NAMALWA (cell line): ENCODE data around the gene TPSAB1.
"Not testable (repeated sequence)": the region's sequence is repeated elsewhere in the genome, so short reads cannot be mapped to it uniquely, and the experiment has no call there.

Experiments used
- DNase-seq: peaks from one replicate; pipeline ENCODE4 v3.0.0-alpha.2; 2015; ENCODE audit warnings: low spot score

TPSAB1 gene

DNA sequence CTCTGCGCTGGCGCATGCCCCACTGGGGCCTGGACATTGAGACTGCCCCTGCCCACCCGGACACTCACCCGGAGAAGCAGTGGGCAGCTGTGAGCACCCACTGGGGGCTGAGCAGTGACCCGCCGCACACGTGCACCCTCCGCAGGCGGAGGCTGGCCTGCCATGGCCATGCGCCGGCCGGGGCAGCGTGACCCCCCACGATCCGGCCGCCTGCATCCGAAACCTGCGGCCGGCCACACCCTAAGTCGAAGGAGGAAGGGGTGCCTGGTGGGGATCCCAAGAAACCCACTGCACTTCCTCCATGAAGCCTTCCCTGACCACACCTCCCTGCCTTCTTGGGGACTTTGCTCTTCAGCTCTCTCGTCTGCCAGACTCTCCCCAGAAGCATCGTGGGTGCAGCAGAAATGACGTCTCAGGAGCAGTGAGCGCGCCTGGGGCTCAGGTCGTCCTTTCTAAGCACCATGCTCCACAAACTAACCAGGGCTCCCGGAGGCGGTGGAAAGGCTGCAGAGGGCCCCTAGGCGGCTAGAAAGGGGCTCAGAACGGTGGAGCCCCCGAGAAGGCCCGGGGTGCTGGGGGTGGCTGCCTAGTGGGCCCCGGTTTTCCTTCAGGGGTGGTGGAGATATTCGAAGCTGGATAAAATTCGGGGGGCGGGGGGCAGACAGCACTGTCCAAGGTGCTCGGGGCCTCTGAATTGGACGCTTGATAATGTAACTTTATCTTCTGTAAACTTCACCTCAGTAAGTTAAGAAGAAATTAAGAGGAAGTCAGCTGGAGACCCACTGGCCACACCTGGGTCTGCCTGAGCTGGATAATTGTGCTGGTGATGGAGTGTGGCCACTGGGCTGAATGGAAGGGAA, 16.9 kb upstream of the TPSAB1 start:
- DNase-seq = no peak

DNA sequence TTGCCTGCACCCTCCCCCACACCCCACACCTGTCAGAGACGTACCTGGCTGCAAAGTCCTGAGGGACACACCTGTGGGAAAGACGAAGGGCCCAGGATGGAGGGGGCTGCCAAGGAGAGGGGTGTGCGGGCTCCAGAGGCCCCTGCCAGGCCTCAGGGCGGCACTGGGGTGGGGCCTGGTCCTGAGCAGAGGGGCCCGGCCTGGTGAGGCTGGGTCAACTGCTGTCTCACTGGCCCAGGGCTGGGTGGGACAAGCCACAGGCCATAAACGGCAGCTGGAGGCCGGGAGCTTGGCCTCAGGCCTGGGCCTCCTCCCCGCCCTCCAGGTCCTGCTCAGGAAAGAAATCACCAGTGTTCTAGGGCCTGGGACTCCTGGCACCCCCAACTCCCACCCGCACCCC, 15.9 kb upstream of the TPSAB1 start:
- DNase-seq = no peak

DNA sequence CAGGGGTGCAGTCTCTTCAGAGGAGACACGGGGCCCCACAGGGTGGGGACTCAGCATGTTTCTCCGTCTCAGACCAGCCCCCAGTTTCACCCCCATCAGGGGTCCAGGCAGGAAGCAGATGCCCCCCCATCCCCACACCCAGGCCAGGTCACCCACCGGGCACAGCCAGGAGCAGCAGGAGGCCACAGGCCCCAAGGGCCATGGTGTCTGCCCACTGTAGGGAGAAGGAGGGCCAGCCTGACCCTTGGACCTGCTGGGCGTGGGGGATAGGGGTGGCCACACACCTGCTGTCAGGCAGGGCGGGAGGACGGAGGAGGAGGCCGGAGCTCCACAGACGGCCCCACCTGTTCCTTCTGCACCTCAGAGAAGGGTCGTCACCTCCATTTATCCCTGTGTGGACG, 15.5 kb upstream of the TPSAB1 start, which contains the start of gene TPSG1:
TPSG1 (minus strand) TSS at position 218 of the 401 bp plus-strand sequence; CDS start at position 202, 16 bp downstream.
- no peak for DNase-seq

DNA sequence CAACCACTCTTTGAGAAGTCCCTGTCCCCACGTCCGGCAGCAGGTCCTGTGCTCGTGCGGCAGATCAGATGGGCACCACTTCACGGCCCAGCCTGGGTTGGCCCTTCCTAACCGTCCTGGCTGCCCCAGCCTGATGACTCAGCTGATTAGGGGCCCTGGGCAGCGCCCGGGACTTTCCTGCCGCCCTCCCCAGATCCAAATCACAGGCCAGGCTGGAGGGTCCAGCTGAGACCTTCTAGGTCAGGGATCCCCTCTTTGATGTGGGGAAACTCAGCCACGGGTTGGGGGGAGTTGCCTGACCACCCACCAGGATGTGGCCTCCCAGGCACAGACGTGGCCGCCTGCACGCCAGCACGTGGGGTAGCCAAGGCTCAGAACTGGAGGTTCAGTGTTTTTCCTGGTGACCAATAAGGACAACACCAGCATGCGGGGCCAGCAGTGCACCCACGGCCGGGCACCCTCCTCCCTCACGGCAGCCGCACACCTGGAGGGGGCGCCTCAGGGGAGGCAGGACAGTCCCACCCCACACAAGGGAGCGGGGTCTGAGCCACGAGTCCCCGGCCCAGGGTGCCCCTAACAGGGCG, 14.7 kb upstream of the TPSAB1 start:
- DNase-seq = not testable (repeated sequence)

- not testable (repeated sequence) for DNase-seq
Observed at GRCh38 chr16:1226692-1227091, 13.8 kb upstream of the TPSAB1 start.

DNA sequence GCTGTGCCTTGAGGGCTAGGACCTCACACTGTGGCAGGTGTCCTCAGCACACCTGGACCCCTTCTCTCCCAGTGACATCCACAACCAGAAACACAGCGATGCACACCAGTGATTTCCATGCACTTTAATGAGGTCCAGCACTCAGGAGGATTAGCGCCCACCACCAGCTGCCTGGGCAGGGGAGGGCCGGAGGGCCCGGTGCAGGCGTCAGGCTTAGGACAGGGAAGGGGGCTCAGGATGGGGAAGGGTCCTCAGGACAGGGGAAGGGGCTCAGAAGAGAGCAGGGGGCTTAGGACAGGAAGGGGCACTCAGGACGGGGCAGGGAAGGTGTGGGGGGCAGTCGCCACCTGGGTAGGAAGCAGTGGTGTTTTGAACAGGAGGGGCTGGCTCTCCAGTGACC, 12.3 kb upstream of the TPSAB1 start:
- not testable (repeated sequence) for DNase-seq

DNA sequence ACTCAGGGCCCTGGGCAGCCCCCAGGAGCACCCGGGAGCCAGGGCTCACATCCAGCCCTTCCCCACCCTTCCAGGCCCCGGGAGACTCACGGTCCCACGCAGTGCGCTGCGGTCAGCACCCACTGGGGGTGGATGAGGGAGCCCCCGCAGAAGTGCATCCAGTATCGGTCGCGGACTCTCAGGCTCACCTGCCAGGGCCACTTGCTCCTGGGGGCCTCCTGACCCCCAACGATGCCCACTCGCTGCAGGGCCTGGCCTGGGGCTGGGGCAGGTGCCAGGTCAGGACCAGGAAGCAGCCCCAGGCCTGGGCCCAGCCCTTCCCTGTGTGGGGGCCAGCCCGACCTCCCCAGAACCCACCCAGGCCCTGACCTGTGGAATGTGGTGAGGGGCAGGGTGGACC, 11.0 kb upstream of the TPSAB1 start:
- DNase-seq = not testable (repeated sequence)

- not testable (repeated sequence) for DNase-seq
Observed at GRCh38 chr16:1230084-1230470, 10.4 kb upstream of the TPSAB1 start, which contains the start of gene TPSB2. TPSB2 (minus strand) TSS chr16:1230184; CDS start chr16:1229951, 233 bp downstream.

- DNase-seq = not testable (repeated sequence)
Observed at GRCh38 chr16:1230471-1231212, 9.9 kb upstream of the TPSAB1 start.

- DNase-seq = not testable (repeated sequence)
Observed at GRCh38 chr16:1231301-1231700, 9.2 kb upstream of the TPSAB1 start.

GRCh38 chr16:1232049-1232748, 8.3 kb upstream of the TPSAB1 start:
- DNase-seq = not testable (repeated sequence)

DNA sequence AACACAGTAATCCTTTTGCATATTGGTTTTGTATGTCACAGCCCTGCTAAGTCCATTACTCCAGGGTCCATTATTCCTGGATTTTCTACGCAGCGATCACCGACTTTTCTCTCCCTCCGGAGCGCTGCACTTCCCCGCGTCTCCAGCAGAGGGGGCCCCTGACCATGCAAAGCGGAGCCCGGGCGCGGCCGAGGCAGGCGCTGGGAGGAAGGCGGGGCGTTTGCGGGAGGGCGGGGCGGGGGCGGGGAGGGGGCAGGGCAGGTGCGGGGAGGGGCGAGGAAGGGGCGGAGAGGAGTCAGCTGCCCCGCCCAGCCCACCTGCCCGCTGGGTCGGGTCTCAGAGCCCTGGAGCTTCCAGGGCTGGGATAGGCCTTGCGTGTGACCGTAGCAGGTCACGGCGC, 3.8 kb upstream of the TPSAB1 start:
- not testable (repeated sequence) for DNase-seq

DNA sequence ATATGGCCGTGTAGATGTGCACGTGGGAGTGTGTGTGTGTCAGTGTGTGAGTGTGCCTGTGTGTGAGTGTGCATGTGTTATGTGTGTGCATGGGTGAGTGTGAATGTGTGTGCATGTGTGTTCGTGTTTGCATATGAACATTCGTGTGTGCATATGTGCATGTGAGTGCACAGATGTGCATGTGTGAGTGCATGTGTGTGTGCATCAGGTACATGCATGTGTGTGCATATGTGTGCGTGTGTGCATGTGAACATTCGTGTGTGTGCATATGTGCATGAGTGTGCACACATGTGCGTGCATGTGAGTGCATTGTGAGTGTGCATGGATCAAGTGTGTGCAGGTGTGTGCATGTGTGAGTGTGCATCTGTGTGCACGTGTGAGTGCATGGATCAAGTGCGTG, 2.5 kb upstream of the TPSAB1 start:
- DNase-seq = no peak

DNA sequence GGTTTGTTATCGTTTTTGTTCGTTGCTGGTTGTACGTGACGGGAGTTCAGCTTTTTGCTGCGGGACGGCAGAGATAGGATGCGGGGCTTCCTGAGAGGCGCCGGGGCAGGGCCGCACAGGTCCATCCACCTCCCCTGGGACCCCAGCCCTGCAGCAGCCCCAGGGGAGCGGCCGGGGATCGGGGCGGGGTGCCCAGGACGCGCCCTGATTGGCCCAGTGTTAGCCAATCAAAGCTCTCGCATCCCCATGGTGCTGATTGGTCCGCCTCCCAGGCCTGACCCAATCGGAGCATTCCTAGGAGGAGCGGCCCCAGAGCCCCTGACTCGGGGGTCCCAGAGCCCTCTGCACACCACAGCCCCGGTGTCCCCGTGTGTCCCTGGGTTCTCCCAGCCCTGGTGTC, 1.6 kb upstream of the TPSAB1 start:
- DNase-seq = not testable (repeated sequence)

DNA sequence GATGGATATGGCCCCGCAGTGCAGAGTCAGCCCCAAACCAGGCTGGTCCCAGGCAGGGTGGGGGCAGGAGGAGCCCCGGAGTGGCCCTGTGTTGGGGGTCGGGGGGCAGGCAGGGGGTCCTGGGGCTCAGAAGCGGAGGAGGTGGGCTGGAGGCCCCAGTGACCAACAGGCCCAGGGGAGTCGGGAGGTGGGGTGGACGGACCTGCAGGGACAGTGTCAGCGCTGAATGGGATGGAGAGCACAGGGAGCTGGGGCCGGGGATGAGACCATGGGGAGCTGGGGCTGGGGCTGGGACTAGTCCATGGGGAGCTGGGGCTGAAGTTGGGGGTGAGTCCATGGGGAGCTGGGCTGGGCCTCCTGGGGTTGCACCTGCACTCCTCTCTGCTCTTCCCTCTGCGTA, 930 bp upstream of the TPSAB1 start:
- not testable (repeated sequence) for DNase-seq

DNA sequence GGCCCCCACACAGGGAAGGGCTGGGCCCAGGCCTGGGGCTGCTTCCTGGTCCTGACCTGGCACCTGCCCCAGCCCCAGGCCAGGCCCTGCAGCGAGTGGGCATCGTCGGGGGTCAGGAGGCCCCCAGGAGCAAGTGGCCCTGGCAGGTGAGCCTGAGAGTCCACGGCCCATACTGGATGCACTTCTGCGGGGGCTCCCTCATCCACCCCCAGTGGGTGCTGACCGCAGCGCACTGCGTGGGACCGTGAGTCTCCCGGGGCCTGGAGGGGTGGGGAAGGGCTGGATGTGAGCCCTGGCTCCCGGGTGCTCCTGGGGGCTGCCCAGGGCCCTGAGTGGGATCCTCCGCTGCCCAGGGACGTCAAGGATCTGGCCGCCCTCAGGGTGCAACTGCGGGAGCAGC, 576 bp downstream of the TPSAB1 start:
- not testable (repeated sequence) for DNase-seq

- not testable (repeated sequence) for DNase-seq
Observed at GRCh38 chr16:1243363-1243762, 2.9 kb downstream of the TPSAB1 start.

GRCh38 chr16:1243907-1244850, 3.7 kb downstream of the TPSAB1 start:
- DNase-seq = not testable (repeated sequence)

- DNase-seq = no peak
Observed at GRCh38 chr16:1244881-1245280, 4.4 kb downstream of the TPSAB1 start.

DNA sequence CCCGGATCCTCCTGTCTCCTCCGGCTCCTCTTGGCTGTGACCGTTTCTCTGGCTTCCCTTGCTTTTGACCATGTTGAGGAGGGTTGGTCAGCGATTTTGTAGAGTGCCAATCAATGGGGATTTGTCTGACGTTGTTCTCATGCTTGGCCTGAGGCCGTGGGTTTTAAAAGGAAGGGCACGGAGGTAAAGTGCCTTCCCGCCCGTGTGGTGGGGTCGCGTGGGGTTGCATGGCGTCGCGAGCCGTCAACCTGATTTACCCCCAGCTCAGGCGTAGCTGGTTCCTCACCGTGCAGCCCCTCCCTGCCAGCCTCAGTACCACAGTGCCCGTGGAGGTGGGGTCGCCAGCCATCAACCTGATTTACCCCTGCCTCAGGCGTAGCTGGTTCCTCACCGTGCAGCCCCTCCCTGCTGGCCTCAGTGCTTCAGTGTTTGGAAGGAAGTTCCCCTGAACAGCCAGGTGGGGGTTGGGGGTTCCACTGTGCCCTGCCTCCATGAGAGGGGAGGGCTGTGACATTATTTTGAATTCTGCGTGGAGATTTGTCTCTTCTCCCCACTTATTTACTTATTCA, 5.0 kb downstream of the TPSAB1 start:
- DNase-seq = no peak
